ENCODE data around the gene SDK2. TPM values are rescaled to one million over a fixed set of nuclear protein-coding genes. Genes with fewer than 3 reads are reported as not detected.

Gene SDK2
- total RNA-seq, 1 experiment from 2014 or later = 0.67 TPM

DNA sequence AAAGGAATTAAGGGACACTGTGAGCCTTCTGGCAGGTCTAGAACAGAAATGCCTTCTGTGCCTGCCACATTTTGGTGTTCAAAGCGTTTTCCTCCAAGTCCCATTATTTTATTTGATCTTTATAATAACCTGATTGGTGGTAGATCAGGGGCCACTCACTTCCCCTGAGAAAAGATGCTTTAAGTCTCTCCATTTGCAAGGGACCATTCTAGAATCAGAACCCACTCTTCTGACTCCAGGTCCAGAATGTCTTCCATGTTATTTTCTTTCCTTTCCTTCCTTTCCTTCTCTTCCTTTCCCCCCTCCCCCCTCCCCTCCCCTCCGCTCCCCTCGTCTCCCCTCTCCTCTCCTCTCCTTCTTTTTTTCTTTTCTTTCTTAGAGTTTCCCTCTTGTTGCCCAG is 313.2 kb downstream of the SDK2 start:
- ChIA-PET CTCF (no interaction called here), POLR2A (ENCODE audit: low non-redundant PET) (no interaction called here)
- DNase-seq (ENCODE audit: low spot score) = no peak
- TF ChIP-seq, protein P1, sequence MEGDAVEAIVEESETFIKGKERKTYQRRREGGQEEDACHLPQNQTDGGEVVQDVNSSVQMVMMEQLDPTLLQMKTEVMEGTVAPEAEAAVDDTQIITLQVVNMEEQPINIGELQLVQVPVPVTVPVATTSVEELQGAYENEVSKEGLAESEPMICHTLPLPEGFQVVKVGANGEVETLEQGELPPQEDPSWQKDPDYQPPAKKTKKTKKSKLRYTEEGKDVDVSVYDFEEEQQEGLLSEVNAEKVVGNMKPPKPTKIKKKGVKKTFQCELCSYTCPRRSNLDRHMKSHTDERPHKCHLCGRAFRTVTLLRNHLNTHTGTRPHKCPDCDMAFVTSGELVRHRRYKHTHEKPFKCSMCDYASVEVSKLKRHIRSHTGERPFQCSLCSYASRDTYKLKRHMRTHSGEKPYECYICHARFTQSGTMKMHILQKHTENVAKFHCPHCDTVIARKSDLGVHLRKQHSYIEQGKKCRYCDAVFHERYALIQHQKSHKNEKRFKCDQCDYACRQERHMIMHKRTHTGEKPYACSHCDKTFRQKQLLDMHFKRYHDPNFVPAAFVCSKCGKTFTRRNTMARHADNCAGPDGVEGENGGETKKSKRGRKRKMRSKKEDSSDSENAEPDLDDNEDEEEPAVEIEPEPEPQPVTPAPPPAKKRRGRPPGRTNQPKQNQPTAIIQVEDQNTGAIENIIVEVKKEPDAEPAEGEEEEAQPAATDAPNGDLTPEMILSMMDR (conservative IDR thresholded peaks at IDR 0.05; ENCODE audit: low read depth, low read length) = no peak
- TF ChIP-seq EZH2 (IDR thresholded peaks at IDR 0.05; ENCODE audit: borderline replicate concordance, low read depth, low read length, poor library complexity, severe bottlenecking) = no peak
- intact Hi-C loops (cut with micrococcal nuclease; ENCODE audit: unreplicated experiment) = no loop called here
- Histone ChIP-seq H3K4me1 (ENCODE audit: insufficient read depth, low read length, poor library complexity, severe bottlenecking) (no peaks in the 10 kb centered on the region), H3K27me3 (replicated peaks; ENCODE audit: insufficient read depth, low read depth, low read length, poor library complexity) (no peaks in the 10 kb centered on the region), H3K36me3 (ENCODE audit: insufficient read depth, low read length, poor library complexity, severe bottlenecking) (no peaks in the 10 kb centered on the region), H3K27ac (ENCODE audit: low read depth, low read length, poor library complexity, severe bottlenecking) (no peak overlapping the region), H3K9me3 (ENCODE audit: low read depth, low read length, poor library complexity, severe bottlenecking) (no peaks in the 10 kb centered on the region), H3K4me3 (ENCODE audit: low read depth, low read length, poor library complexity, severe bottlenecking) (no peak overlapping the region)
- BruUV-seq (replicated peaks) = no TSS peak

DNA sequence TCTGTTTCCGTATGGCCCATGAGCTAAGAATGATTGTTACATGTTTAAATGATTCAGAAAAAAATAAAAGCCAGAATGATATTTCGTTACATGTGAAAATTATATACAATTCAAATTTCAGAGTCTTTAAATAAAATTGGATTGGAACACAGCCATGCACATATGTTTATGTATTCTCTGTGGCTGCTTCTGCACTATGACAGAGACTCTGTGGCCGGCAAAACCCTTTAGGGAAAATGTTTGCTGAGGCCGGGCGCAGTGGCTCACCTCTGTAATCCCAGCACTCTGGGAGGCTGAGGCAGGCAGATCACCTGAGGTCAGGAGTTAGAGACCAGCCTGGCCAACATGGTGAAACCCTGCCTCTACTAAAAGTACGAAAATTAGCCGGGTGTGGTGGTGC is 316.6 kb downstream of the SDK2 start:
- no peak overlapping the region for H3K4me3 ChIP-seq (ENCODE audit: low read depth, low read length, poor library complexity, severe bottlenecking)
- no peaks in the 10 kb centered on the region for H3K4me1 ChIP-seq (ENCODE audit: insufficient read depth, low read length, poor library complexity, severe bottlenecking)
- CTCF ChIA-PET = no interaction called here
- POLR2A ChIA-PET (ENCODE audit: low non-redundant PET) = no interaction called here
- no peaks in the 10 kb centered on the region for H3K36me3 ChIP-seq (ENCODE audit: insufficient read depth, low read length, poor library complexity, severe bottlenecking)
- no peak for DNase-seq (ENCODE audit: low spot score)
- no peak for TF ChIP-seq EZH2 (IDR thresholded peaks at IDR 0.05; ENCODE audit: borderline replicate concordance, low read depth, low read length, poor library complexity, severe bottlenecking)
- TF ChIP-seq, protein P1 (conservative IDR thresholded peaks at IDR 0.05; ENCODE audit: low read depth, low read length) = no peak
- intact Hi-C loops (cut with micrococcal nuclease; ENCODE audit: unreplicated experiment) = no loop called here
- no TSS peak for BruUV-seq (replicated peaks)
- no peak overlapping the region for H3K27ac ChIP-seq (ENCODE audit: low read depth, low read length, poor library complexity, severe bottlenecking)
- H3K27me3 ChIP-seq (replicated peaks; ENCODE audit: insufficient read depth, low read depth, low read length, poor library complexity) = no peaks in the 10 kb centered on the region
- H3K9me3 ChIP-seq (ENCODE audit: low read depth, low read length, poor library complexity, severe bottlenecking) = no peaks in the 10 kb centered on the region

DNA sequence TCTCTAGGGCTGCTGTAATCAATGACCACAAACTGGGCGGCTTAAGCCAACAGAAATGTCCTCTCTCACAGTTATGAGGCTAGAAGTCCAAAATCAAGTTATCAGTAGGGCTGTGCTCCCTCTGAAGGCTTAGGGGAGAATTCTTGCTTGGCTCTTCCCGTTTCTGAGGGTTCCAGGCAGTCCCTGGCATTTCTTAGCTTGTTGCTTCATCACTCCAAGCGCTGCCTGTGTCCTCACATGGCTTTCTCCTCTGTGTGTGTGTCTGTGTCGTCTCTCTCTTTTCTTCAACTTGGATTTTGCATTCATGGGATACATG is 318.8 kb downstream of the SDK2 start:
- Histone ChIP-seq H3K4me1 (ENCODE audit: insufficient read depth, low read length, poor library complexity, severe bottlenecking) (no peaks in the 10 kb centered on the region), H3K9me3 (ENCODE audit: low read depth, low read length, poor library complexity, severe bottlenecking) (no peaks in the 10 kb centered on the region), H3K27me3 (replicated peaks; ENCODE audit: insufficient read depth, low read depth, low read length, poor library complexity) (no peaks in the 10 kb centered on the region), H3K36me3 (ENCODE audit: insufficient read depth, low read length, poor library complexity, severe bottlenecking) (no peaks in the 10 kb centered on the region), H3K4me3 (ENCODE audit: low read depth, low read length, poor library complexity, severe bottlenecking) (no peak overlapping the region), H3K27ac (ENCODE audit: low read depth, low read length, poor library complexity, severe bottlenecking) (no peak overlapping the region)
- no peak for TF ChIP-seq EZH2 (IDR thresholded peaks at IDR 0.05; ENCODE audit: borderline replicate concordance, low read depth, low read length, poor library complexity, severe bottlenecking)
- intact Hi-C loops (cut with micrococcal nuclease; ENCODE audit: unreplicated experiment) = no loop called here
- DNase-seq (ENCODE audit: low spot score) = no peak
- POLR2A ChIA-PET (ENCODE audit: low non-redundant PET) = no interaction called here
- CTCF ChIA-PET = no interaction called here
- BruUV-seq (replicated peaks) = no TSS peak

DNA sequence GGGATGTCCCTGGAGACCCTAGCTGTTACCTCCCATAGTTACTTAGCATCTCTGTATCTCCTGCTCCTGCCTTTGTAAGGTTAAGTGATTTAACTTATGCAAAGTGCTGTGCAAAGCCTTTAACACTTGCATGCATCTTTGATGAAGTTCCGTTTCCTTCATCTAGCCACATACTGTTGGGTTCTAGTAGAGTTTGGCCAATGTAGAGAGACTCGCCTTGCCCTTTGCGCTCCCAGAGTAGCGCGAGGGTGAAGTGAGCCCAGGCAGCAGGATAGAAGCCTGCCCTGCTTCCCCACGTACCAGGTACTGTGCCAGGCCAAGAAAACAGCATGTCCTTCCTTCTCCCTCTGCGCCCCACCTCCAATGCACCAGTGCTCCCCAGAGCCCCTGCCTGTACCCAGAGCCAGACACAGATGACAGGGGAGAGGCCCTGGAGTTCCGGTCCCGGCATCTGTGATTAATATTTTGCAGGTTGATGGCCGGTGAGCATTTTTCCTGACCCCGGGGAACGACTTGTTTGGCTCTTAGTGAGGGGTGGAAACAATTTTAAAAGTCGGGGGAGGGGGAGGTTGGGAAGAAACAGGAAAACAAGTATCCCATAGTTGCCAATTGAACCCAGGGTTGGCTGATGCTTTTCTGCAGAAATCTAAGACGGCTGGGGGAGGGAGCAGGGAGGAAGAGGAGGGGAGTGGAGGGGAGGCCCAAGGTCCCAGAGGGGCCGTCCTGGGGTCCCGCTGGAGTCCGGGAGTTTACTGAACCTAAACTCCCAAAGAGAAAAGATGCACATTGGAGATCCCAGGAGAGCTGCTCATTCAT is 319.3 kb downstream of the SDK2 start:
- Histone ChIP-seq H3K4me1 (ENCODE audit: insufficient read depth, low read length, poor library complexity, severe bottlenecking) (no peaks in the 10 kb centered on the region), H3K36me3 (ENCODE audit: insufficient read depth, low read length, poor library complexity, severe bottlenecking) (no peaks in the 10 kb centered on the region), H3K27me3 (replicated peaks; ENCODE audit: insufficient read depth, low read depth, low read length, poor library complexity) (no peaks in the 10 kb centered on the region), H3K4me3 (ENCODE audit: low read depth, low read length, poor library complexity, severe bottlenecking) (no peak overlapping the region), H3K27ac (ENCODE audit: low read depth, low read length, poor library complexity, severe bottlenecking) (no peak overlapping the region), H3K9me3 (ENCODE audit: low read depth, low read length, poor library complexity, severe bottlenecking) (no peaks in the 10 kb centered on the region)
- TF ChIP-seq EZH2 (IDR thresholded peaks at IDR 0.05; ENCODE audit: borderline replicate concordance, low read depth, low read length, poor library complexity, severe bottlenecking) = no peak
- TF ChIP-seq, protein P1 (conservative IDR thresholded peaks at IDR 0.05; ENCODE audit: low read depth, low read length) = no peak
- intact Hi-C loops (cut with micrococcal nuclease; ENCODE audit: unreplicated experiment) = no loop called here
- ChIA-PET CTCF (no interaction called here), POLR2A (ENCODE audit: low non-redundant PET) (no interaction called here)
- DNase-seq (ENCODE audit: low spot score) = no peak
- no TSS peak for BruUV-seq (replicated peaks)
